H7 (cell line): ENCODE results near the gene CSNK1G1. TPM values are rescaled to one million over a fixed set of nuclear protein-coding genes. Genes with fewer than 3 reads are reported as not detected.
A peak's percentile ranks its signal among the peaks of the same experiment; 100 is the strongest.

ENCODE experiments used
- DNase-seq: peaks from one replicate; pipeline ENCODE4 v3.0.0; 2012
- H3K27me3 ChIP-seq: 2 replicates; pipeline ENCODE4 v1.6.0; 2011; ENCODE audit warnings: mild to moderate bottlenecking, low read length; ENCODE audit not compliant: control insufficient read depth, insufficient read depth
- H3K36me3 ChIP-seq: replicated peaks from 2 replicates; pipeline ENCODE4 v1.5.1; 2011; ENCODE audit warnings: low read length; ENCODE audit not compliant: control insufficient read depth, insufficient read depth
- H3K4me3 ChIP-seq: 2 replicates; pipeline ENCODE4 v1.5.1; 2011; ENCODE audit warnings: low read depth, mild to moderate bottlenecking, control low read depth, low read length, moderate library complexity; ENCODE audit not compliant: insufficient read depth
- total RNA-seq: library from RNA; depleted of rRNA; stranded (reverse); fragments of >200 nt; shearing (Covaris generic); gene quantifications from 2 replicates; pipeline ENCODE4 v1.2.3, GENCODE V29; 2014

The CSNK1G1 gene
- total RNA-seq, 1 experiment from 2014 or later, result 8.9 TPM

- peak; percentile 55 for DNase-seq
- H3K27me3 ChIP-seq, result peaks cover 7% of the 10 kb centered on the region
- H3K4me3 ChIP-seq, result no peak overlapping the region
- H3K36me3 ChIP-seq, result no peaks in the 10 kb centered on the region
Observed at GRCh38 chr15:64146885-64147681, 208.9 kb downstream of the CSNK1G1 start.

- peaks cover 2% of the 10 kb centered on the region; the same call in 1 of the 2 replicates for H3K27me3 ChIP-seq
- H3K36me3 ChIP-seq, result no peaks in the 10 kb centered on the region; the same call in 1 of the 2 replicates
- no peak overlapping the region for H3K4me3 ChIP-seq
- no peak for DNase-seq
Observed at GRCh38 chr15:64146520-64146884, 209.5 kb downstream of the CSNK1G1 start.

- DNase-seq, result peak; percentile 20
- Histone ChIP-seq H3K36me3 (no peaks in the 10 kb centered on the region; the same call in 1 of the 2 replicates), H3K4me3 (no peak overlapping the region), H3K27me3 (peaks cover 2% of the 10 kb centered on the region; the same call in 1 of the 2 replicates)
Observed at GRCh38 chr15:64146041-64146440, 209.9 kb downstream of the CSNK1G1 start.

GRCh38 chr15:64144565-64145281 is 211.2 kb downstream of the CSNK1G1 start:
- no peak for DNase-seq
- Histone ChIP-seq H3K27me3 (no peaks in the 10 kb centered on the region), H3K36me3 (no peaks in the 10 kb centered on the region; the same call in 1 of the 2 replicates), H3K4me3 (no peak overlapping the region)

- no peaks in the 10 kb centered on the region; the same call in 1 of the 2 replicates for H3K36me3 ChIP-seq
- no peak overlapping the region for H3K4me3 ChIP-seq
- no peak for DNase-seq
- H3K27me3 ChIP-seq, result no peaks in the 10 kb centered on the region
Observed at GRCh38 chr15:64144192-64144564, 211.8 kb downstream of the CSNK1G1 start.

GRCh38 chr15:64143276-64143675 is 212.7 kb downstream of the CSNK1G1 start:
- no peak overlapping the region for H3K4me3 ChIP-seq
- no peaks in the 10 kb centered on the region; the same call in none of the 2 replicates for H3K36me3 ChIP-seq
- no peaks in the 10 kb centered on the region for H3K27me3 ChIP-seq
- peak; percentile 20 for DNase-seq

- no peak overlapping the region for H3K4me3 ChIP-seq
- no peak for DNase-seq
- peaks cover 4% of the 10 kb centered on the region for H3K36me3 ChIP-seq
Observed at GRCh38 chr15:64141798-64142512, 214.0 kb downstream of the CSNK1G1 start.

GRCh38 chr15:64138331-64138941 is 217.5 kb downstream of the CSNK1G1 start:
- DNase-seq, result no peak
- no peak overlapping the region for H3K4me3 ChIP-seq
- peaks cover 17% of the 10 kb centered on the region for H3K36me3 ChIP-seq
- no peaks in the 10 kb centered on the region for H3K27me3 ChIP-seq

More at GRCh38 chr15:64141798-64142512, 214.0 kb downstream of the CSNK1G1 start:
- no peaks in the 10 kb centered on the region for H3K27me3 ChIP-seq

GRCh38 chr15:64137226-64137833 is 218.6 kb downstream of the CSNK1G1 start:
- Histone ChIP-seq H3K27me3 (no peaks in the 10 kb centered on the region), H3K36me3 (peaks cover 18% of the 10 kb centered on the region), H3K4me3 (no peak overlapping the region)
- peak; percentile 59 for DNase-seq

GRCh38 chr15:64136347-64136746 is 219.6 kb downstream of the CSNK1G1 start:
- no peak for DNase-seq
- no peaks in the 10 kb centered on the region for H3K27me3 ChIP-seq
- H3K4me3 ChIP-seq, result no peak overlapping the region
- peaks cover 27% of the 10 kb centered on the region for H3K36me3 ChIP-seq

GRCh38 chr15:64134345-64134829 is 221.6 kb downstream of the CSNK1G1 start:
- no peak for DNase-seq
- no peak overlapping the region for H3K4me3 ChIP-seq
- H3K36me3 ChIP-seq, result peaks cover 33% of the 10 kb centered on the region
- H3K27me3 ChIP-seq, result no peaks in the 10 kb centered on the region

GRCh38 chr15:64133623-64134344 is 222.2 kb downstream of the CSNK1G1 start:
- Histone ChIP-seq H3K36me3 (peaks cover 33% of the 10 kb centered on the region), H3K4me3 (no peak overlapping the region), H3K27me3 (no peaks in the 10 kb centered on the region)
- DNase-seq, result peak; percentile 30

GRCh38 chr15:64132217-64132616 is 223.8 kb downstream of the CSNK1G1 start:
- Histone ChIP-seq H3K36me3 (peaks cover 38% of the 10 kb centered on the region), H3K27me3 (no peaks in the 10 kb centered on the region)
- DNase-seq, result no peak

More at GRCh38 chr15:64132217-64132616, 223.8 kb downstream of the CSNK1G1 start:
- no peak overlapping the region for H3K4me3 ChIP-seq
